A549 treated with ZK216348 at 1 μM for 4 hours (cell line): Measurements from ENCODE around the gene RBM11. TPM values are rescaled to one million over a fixed set of nuclear protein-coding genes. Genes with fewer than 3 reads are reported as not detected.

ENCODE experiments used
- total RNA-seq: library from RNA; stranded (reverse); fragments of 200-300 nt; extraction: Qiagen RNA extraction; gene quantifications from 5 replicates; pipeline ENCODE4 v1.2.3, GENCODE V29; 2022; ENCODE audit warnings: low read depth

The RBM11 gene, protein sequence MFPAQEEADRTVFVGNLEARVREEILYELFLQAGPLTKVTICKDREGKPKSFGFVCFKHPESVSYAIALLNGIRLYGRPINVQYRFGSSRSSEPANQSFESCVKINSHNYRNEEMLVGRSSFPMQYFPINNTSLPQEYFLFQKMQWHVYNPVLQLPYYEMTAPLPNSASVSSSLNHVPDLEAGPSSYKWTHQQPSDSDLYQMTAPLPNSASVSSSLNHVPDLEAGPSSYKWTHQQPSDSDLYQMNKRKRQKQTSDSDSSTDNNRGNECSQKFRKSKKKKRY
- total RNA-seq = not detected in 5 replicates

DNA sequence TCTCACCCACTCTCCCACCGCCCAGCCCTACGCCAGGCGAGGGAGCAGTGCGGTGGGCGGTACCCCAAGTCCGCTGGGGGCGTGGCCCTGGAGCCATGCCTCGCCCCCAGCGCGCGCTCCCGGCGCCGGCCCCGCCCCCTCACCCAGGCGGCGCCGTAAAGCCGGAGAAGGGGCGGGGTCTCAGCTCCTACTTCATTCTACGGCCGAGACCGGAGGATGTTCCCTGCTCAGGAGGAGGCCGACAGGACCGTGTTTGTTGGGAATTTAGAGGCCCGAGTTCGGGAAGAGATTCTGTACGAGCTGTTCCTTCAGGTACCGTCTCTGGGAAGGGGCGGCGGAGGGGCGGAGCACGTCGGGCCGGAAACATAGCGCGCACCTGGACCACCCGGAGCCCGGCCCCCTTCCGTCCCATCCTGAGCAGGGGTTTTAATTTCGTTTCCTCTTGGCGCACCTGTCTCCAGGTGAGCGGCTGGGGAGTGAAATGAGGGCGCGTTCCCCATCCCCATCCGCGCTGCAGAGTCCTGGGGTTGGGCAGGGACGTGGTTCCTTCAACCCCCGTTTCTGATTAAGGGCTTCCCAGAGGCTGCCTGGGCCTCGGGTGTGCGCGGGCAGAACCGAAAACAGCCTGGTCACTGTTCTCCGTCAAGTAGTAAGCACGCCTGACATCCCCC is at the start of gene RBM11:
TSS of gene RBM11 (plus strand) at position 187 of the 671 bp plus-strand sequence. CDS start at position 217, 30 bp downstream.

DNA sequence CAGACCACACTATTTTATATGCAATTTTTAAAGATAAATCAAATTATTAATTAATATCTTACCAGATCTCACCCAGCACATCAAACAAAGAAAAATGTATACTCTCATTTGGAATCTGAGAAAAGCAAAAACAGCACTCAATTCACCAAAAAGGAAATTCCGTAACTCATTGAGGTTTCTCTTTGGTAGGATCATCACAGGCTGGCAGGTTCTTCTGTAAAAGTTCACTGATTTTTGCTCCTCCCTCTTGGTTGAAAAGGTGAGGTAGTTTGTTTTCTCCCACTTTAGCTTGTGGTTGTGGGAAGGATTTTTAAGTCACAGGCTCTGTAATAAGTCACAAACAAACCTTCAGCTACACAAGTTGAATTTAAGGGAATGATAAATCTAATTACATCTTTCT is 5.2 kb upstream of the RBM11 start, which contains the start of gene LIPI:
TSS of gene LIPI (minus strand) at position 218 of the 400 bp plus-strand sequence. CDS start at position 108, 110 bp downstream.

Other genes starting within 250 kb of the RBM11 start
- gene LIPI, start 5.2 kb upstream of the RBM11 start, total RNA-seq = not detected in 5 replicates
- 8.4 to 18.3 TPM (median 15.1 TPM) in 5 replicates for gene HSPA13, start 167.0 kb downstream of the RBM11 start, total RNA-seq